Hepatocyte (in vitro differentiated cells): ENCODE data around the gene EEFSEC.

ENCODE experiments used
- EZH2 ChIP-seq: fragments of 200-600 bp; sonication (generic); IDR thresholded peaks from 2 replicates; pipeline ENCODE4 v1.6.1; 2016; ENCODE audit warnings: antibody characterized with exemption, mild to moderate bottlenecking, borderline replicate concordance
- EZH2phosphoT487 ChIP-seq: fragments of 200-600 bp; sonication (generic); IDR thresholded peaks from one replicate; pipeline ENCODE4 v1.6.1; 2018; ENCODE audit warnings: antibody characterized with exemption, mild to moderate bottlenecking, low read depth, moderate library complexity; ENCODE audit not compliant: unreplicated experiment, severe bottlenecking

DNA sequence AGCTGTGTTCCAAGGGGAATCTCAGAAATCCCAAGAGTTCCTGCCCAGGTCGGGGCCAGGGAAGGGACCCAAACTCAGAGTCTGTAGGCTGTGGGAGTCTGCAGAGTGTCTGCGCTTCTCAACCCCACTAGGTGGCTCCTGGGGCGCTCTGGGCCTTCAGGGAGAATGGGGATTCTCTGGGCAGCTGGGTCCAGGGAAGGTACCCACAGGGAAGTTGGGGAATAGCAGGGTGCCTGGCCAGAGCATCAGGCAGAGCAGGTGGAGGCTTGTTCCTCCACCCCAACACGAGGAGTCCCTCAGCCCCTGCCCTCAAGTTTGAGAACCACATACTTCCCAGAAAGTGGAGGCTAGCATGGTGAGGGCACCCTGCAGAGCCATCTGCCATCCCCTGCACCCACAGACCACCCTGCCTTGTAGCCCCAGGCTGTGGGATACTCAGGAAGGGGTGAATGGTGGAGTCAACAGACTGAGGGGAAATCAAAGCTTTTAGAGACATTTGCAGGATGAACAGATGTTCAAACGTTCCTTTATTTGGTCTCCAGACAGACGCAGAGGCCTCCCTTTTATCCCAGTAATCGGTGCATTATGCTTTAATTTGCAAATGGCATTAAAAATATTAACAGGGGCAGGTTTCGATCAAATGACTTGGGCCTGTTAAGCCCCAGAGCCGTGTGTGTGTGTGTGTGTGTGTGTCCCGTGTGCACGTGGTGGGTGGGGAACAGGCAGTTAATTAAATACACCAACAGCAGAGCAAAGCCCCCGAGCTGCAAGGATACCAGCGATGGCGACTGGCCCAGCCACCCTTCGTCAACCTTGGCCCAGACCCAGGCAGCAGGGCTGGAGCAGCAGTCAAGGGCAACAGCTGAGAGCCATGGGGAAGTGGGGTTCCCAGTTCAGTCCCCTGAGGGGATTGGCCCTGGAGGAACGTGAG is 255.7 kb downstream of the EEFSEC start:
- TF ChIP-seq EZH2 (no peak), EZH2phosphoT487 (no peak)
